ENCODE data around the gene SAXO1.
"Not testable (repeated sequence)": the region's sequence is repeated elsewhere in the genome, so short reads cannot be mapped to it uniquely, and the experiment has no call there.

SAXO1 gene

GRCh38 chr9:18999173-18999785, 33.7 kb downstream of the SAXO1 start:
- no peak for DNase-seq

- DNase-seq: no peak
These were observed 35.9 kb downstream of the SAXO1 start for GRCh38 chr9:18997151-18997550.

GRCh38 chr9:18996211-18996610, 36.8 kb downstream of the SAXO1 start:
- no peak for DNase-seq

- no peak for DNase-seq
These were observed 38.6 kb downstream of the SAXO1 start for GRCh38 chr9:18994263-18994916.

GRCh38 chr9:18991197-18991596, 41.8 kb downstream of the SAXO1 start:
- DNase-seq: not testable (repeated sequence)

GRCh38 chr9:18990494-18990893, 42.5 kb downstream of the SAXO1 start:
- DNase-seq: no peak

- DNase-seq: no peak
These were observed 43.1 kb downstream of the SAXO1 start for GRCh38 chr9:18989865-18990264.

GRCh38 chr9:18989097-18989496, 43.9 kb downstream of the SAXO1 start:
- DNase-seq: no peak

GRCh38 chr9:18988003-18988402, 45.0 kb downstream of the SAXO1 start:
- no peak for DNase-seq

GRCh38 chr9:18985996-18986395, 47.0 kb downstream of the SAXO1 start:
- DNase-seq: no peak

- no peak for DNase-seq
These were observed 47.5 kb downstream of the SAXO1 start for GRCh38 chr9:18985464-18985951.

- DNase-seq: no peak
These were observed 50.8 kb downstream of the SAXO1 start for GRCh38 chr9:18982262-18982620.

GRCh38 chr9:18981476-18982261, 51.3 kb downstream of the SAXO1 start:
- DNase-seq: no peak

- DNase-seq: no peak
These were observed 52.8 kb downstream of the SAXO1 start for GRCh38 chr9:18980189-18980588.

GRCh38 chr9:18979367-18979766, 53.6 kb downstream of the SAXO1 start:
- DNase-seq: no peak

GRCh38 chr9:18978188-18978587, 54.8 kb downstream of the SAXO1 start:
- no peak for DNase-seq

- DNase-seq: peak; percentile 61
These were observed 56.1 kb downstream of the SAXO1 start for GRCh38 chr9:18976709-18977531.

GRCh38 chr9:18976221-18976708, 56.7 kb downstream of the SAXO1 start:
- no peak for DNase-seq

- no peak for DNase-seq
These were observed 59.7 kb downstream of the SAXO1 start for GRCh38 chr9:18973348-18973747.

- DNase-seq: no peak
These were observed 60.3 kb downstream of the SAXO1 start for GRCh38 chr9:18972675-18973074.

- no peak for DNase-seq
These were observed 61.1 kb downstream of the SAXO1 start for GRCh38 chr9:18971909-18972308.

GRCh38 chr9:18971404-18971803, 61.6 kb downstream of the SAXO1 start:
- no peak for DNase-seq

- no peak for DNase-seq
These were observed 62.6 kb downstream of the SAXO1 start for GRCh38 chr9:18970393-18970792.

All from OCI-M1 (cell line).